ENCODE data around the gene USH2A.
"Not testable (repeated sequence)": the region's sequence is repeated elsewhere in the genome, so short reads cannot be mapped to it uniquely, and the experiment has no call there.

USH2A gene

GRCh38 chr1:216014086-216014485 lies 409.2 kb downstream of the USH2A start:
- H3K4me2 ChIP-seq (ENCODE audit: insufficient read depth, low read length), result no peak overlapping the region

GRCh38 chr1:216009456-216009855 lies 413.8 kb downstream of the USH2A start:
- H3K27me3 ChIP-seq (ENCODE audit: insufficient read depth, low read length, poor library complexity); H3K4me1 ChIP-seq (ENCODE audit: insufficient read depth, low read length); DNase-seq; H3K9ac ChIP-seq (ENCODE audit: low read depth, low read length); H3K36me3 ChIP-seq (ENCODE audit: insufficient read depth, low read length); H3K4me2 ChIP-seq (ENCODE audit: insufficient read depth, low read length); H4K20me1 ChIP-seq (ENCODE audit: insufficient read depth, low read length); H2AFZ ChIP-seq (ENCODE audit: low read depth, low read length); H3K79me2 ChIP-seq (ENCODE audit: insufficient read depth, low read length); H3K4me3 ChIP-seq (ENCODE audit: low read depth in 1 of 2, low read length in 2 of 2); H3K27ac ChIP-seq (ENCODE audit: low read length); ATAC-seq (ENCODE audit: insufficient read depth, low read depth); H3K9me3 ChIP-seq (ENCODE audit: insufficient read depth, low read length, severe bottlenecking): not testable (repeated sequence)

More at GRCh38 chr1:216014086-216014485, 409.2 kb downstream of the USH2A start:
- DNase-seq (no peak), ATAC-seq (ENCODE audit: insufficient read depth, low read depth) (no peak)
- no peak overlapping the region for H3K9ac ChIP-seq (ENCODE audit: low read depth, low read length)
- H3K27ac ChIP-seq (ENCODE audit: low read length), result no peak overlapping the region
- H4K20me1 ChIP-seq (ENCODE audit: insufficient read depth, low read length), result no peaks in the 10 kb centered on the region
- no peaks in the 10 kb centered on the region for H3K9me3 ChIP-seq (ENCODE audit: insufficient read depth, low read length, severe bottlenecking)
- H3K36me3 ChIP-seq (ENCODE audit: insufficient read depth, low read length), result no peaks in the 10 kb centered on the region
- H3K4me1 ChIP-seq (ENCODE audit: insufficient read depth, low read length), result no peaks in the 10 kb centered on the region
- TF ChIP-seq EZH2 (IDR thresholded peaks at IDR 0.05; ENCODE audit: borderline replicate concordance, low read depth, low read length, severe bottlenecking), result no peak
- TF ChIP-seq CTCF (IDR thresholded peaks at IDR 0.05; ENCODE audit: borderline replicate concordance, extremely low read depth, low read length, poor library complexity, severe bottlenecking), result no peak
- H3K79me2 ChIP-seq (ENCODE audit: insufficient read depth, low read length), result no peaks in the 10 kb centered on the region
- H3K4me3 ChIP-seq (ENCODE audit: low read depth in 1 of 2, low read length in 2 of 2), result no peak overlapping the region
- H3K27me3 ChIP-seq (ENCODE audit: insufficient read depth, low read length, poor library complexity), result no peaks in the 10 kb centered on the region
- no peak overlapping the region for H2AFZ ChIP-seq (ENCODE audit: low read depth, low read length)

GRCh38 chr1:216005916-216006315 lies 417.3 kb downstream of the USH2A start:
- no peaks in the 10 kb centered on the region for H3K36me3 ChIP-seq (ENCODE audit: insufficient read depth, low read length)
- H3K4me3 ChIP-seq (ENCODE audit: low read depth in 1 of 2, low read length in 2 of 2), result no peak overlapping the region
- ATAC-seq (ENCODE audit: insufficient read depth, low read depth) (no peak), DNase-seq (no peak)
- H4K20me1 ChIP-seq (ENCODE audit: insufficient read depth, low read length), result no peaks in the 10 kb centered on the region
- no peak overlapping the region for H3K4me2 ChIP-seq (ENCODE audit: insufficient read depth, low read length)
- no peaks in the 10 kb centered on the region for H3K79me2 ChIP-seq (ENCODE audit: insufficient read depth, low read length)
- no peaks in the 10 kb centered on the region for H3K9me3 ChIP-seq (ENCODE audit: insufficient read depth, low read length, severe bottlenecking)
- H3K27ac ChIP-seq (ENCODE audit: low read length), result no peak overlapping the region
- no peak overlapping the region for H3K9ac ChIP-seq (ENCODE audit: low read depth, low read length)
- TF ChIP-seq CTCF (IDR thresholded peaks at IDR 0.05; ENCODE audit: borderline replicate concordance, extremely low read depth, low read length, poor library complexity, severe bottlenecking) (no peak), EZH2 (IDR thresholded peaks at IDR 0.05; ENCODE audit: borderline replicate concordance, low read depth, low read length, severe bottlenecking) (no peak)
- H3K4me1 ChIP-seq (ENCODE audit: insufficient read depth, low read length), result no peaks in the 10 kb centered on the region
- no peak overlapping the region for H2AFZ ChIP-seq (ENCODE audit: low read depth, low read length)
- no peaks in the 10 kb centered on the region for H3K27me3 ChIP-seq (ENCODE audit: insufficient read depth, low read length, poor library complexity)

- Histone ChIP-seq H3K4me2 (ENCODE audit: insufficient read depth, low read length) (no peak overlapping the region), H2AFZ (ENCODE audit: low read depth, low read length) (no peak overlapping the region), H3K4me3 (ENCODE audit: low read depth in 1 of 2, low read length in 2 of 2) (no peak overlapping the region), H3K27ac (ENCODE audit: low read length) (no peak overlapping the region), H4K20me1 (ENCODE audit: insufficient read depth, low read length) (no peaks in the 10 kb centered on the region), H3K9me3 (ENCODE audit: insufficient read depth, low read length, severe bottlenecking) (no peaks in the 10 kb centered on the region), H3K9ac (ENCODE audit: low read depth, low read length) (no peak overlapping the region), H3K79me2 (ENCODE audit: insufficient read depth, low read length) (no peaks in the 10 kb centered on the region), H3K36me3 (ENCODE audit: insufficient read depth, low read length) (no peaks in the 10 kb centered on the region), H3K27me3 (ENCODE audit: insufficient read depth, low read length, poor library complexity) (no peaks in the 10 kb centered on the region), H3K4me1 (ENCODE audit: insufficient read depth, low read length) (no peaks in the 10 kb centered on the region)
- TF ChIP-seq EZH2 (IDR thresholded peaks at IDR 0.05; ENCODE audit: borderline replicate concordance, low read depth, low read length, severe bottlenecking) (no peak), CTCF (IDR thresholded peaks at IDR 0.05; ENCODE audit: borderline replicate concordance, extremely low read depth, low read length, poor library complexity, severe bottlenecking) (peak; percentile 34)
- DNase-seq, result no peak
- ATAC-seq (ENCODE audit: insufficient read depth, low read depth), result no peak
Observed at GRCh38 chr1:215992620-215993019, 430.6 kb downstream of the USH2A start.

Data from DND-41 (cell line).